GM12878 (cell line): Measurements from ENCODE around the gene FGFR2. TPM values are rescaled to one million over a fixed set of nuclear protein-coding genes. Genes with fewer than 3 reads are reported as not detected.

Source experiments
- ATAC-seq: fragments of 200-7000 bp; cut with Tn5 transposase; 3 replicates; pipeline ENCODE4 v1.9.1; 2020; ENCODE audit warnings: mild to moderate bottlenecking, moderate library complexity
- BruUV-seq: library from RNA; stranded (reverse); fragments of 400-500 nt; replicated peaks from 2 replicates; lab custom pipeline; 2021; lab: Mats Ljungman, UMichigan
- CTCF ChIA-PET: fragments of 300-600 bp; sonication (Branson Sonifier 250); formaldehyde crosslinking; extraction: SDS; loops from one replicate; lab custom pipeline; 2021; ENCODE audit warnings: inconsistent platforms; lab: Yijun Ruan, JAX
- POLR2A ChIA-PET: fragments of 350-600 bp; formaldehyde crosslinking; extraction: SDS; loops from one replicate; lab custom pipeline; 2021; ENCODE audit warnings: inconsistent platforms; lab: Charles Lee
- RAD21 ChIA-PET: fragments of 300-600 bp; sonication (Branson Sonifier 250); formaldehyde crosslinking; loops from one replicate; lab custom pipeline; 2023; ENCODE audit warnings: antibody characterized with exemption; ENCODE audit not compliant: unreplicated experiment; lab: Charles Lee
- SMC1A ChIA-PET: fragments of 300-600 bp; sonication (Branson Sonifier 250); formaldehyde crosslinking; loops from one replicate; lab custom pipeline; 2023; ENCODE audit not compliant: unreplicated experiment, uncharacterized antibody; lab: Charles Lee
- DNase-seq: peaks from one replicate; pipeline ENCODE4 v3.0.0-alpha.2; 2011; ENCODE audit warnings: low read depth, low spot score
- FAIRE-seq: peaks from 3 replicates; lab custom pipeline; 2011; peaks lifted over from hg19 to GRCh38; lab: Jason Lieb, UNC
- H2AFZ ChIP-seq: 2 replicates; pipeline ENCODE4 v1.6.0; 2011; ENCODE audit warnings: low read depth, low read length, control low read depth; ENCODE audit not compliant: control insufficient read depth
- H3K27ac ChIP-seq: 2 replicates; pipeline ENCODE4 v1.5.1; 2011; ENCODE audit warnings: control low read depth; ENCODE audit not compliant: control insufficient read depth, insufficient read depth
- H3K27me3 ChIP-seq, 2 experiments: replicated peaks in 1 of 2; 2 replicates each; pipeline versions ENCODE4 v1.6.0 to v1.6.1; 2011; ENCODE audit warnings: low read length in 1 of 2; ENCODE audit not compliant: control insufficient read depth in 2 of 2, insufficient read depth in 2 of 2
- H3K36me3 ChIP-seq, 2 experiments: 2 replicates each; pipeline ENCODE4 v1.5.1; 2011; ENCODE audit warnings: low read length in 1 of 2; ENCODE audit not compliant: control insufficient read depth in 2 of 2, insufficient read depth in 2 of 2
- H3K4me1 ChIP-seq: 2 replicates; pipeline ENCODE4 v1.6.1; 2011; ENCODE audit warnings: mild to moderate bottlenecking, low read length, moderate library complexity, mixed read lengths; ENCODE audit not compliant: control insufficient read depth, insufficient read depth
- H3K4me2 ChIP-seq: 2 replicates; pipeline ENCODE4 v1.6.0; 2011; ENCODE audit warnings: control low read depth; ENCODE audit not compliant: control insufficient read depth, insufficient read depth
- H3K4me3 ChIP-seq: fragments of 200-600 bp; sonication (generic); 2 replicates; pipeline ENCODE4 v1.5.1; 2016
- H3K79me2 ChIP-seq: 2 replicates; pipeline ENCODE4 v1.6.0; 2011; ENCODE audit warnings: low read length; ENCODE audit not compliant: control insufficient read depth, insufficient read depth
- H3K9ac ChIP-seq: 2 replicates; pipeline ENCODE4 v1.8.0; 2011; ENCODE audit warnings: low read length, control low read depth, mixed read lengths; ENCODE audit not compliant: control insufficient read depth, insufficient read depth
- H3K9me3 ChIP-seq: replicated peaks from 3 replicates; pipeline ENCODE4 v1.5.1; 2011; ENCODE audit warnings: mild to moderate bottlenecking, low read length; ENCODE audit not compliant: control insufficient read depth, insufficient read depth
- H4K20me1 ChIP-seq: 2 replicates; pipeline ENCODE4 v1.6.0; 2011; ENCODE audit not compliant: control insufficient read depth, insufficient read depth
- CBFB ChIP-seq: IDR thresholded peaks from 2 replicates; pipeline ENCODE4 v1.6.1; 2016; ENCODE audit warnings: antibody characterized with exemption, low read depth
- HSF1 ChIP-seq: fragments of 150-350 bp; IDR thresholded peaks from 2 replicates; pipeline ENCODE4 v1.6.1; 2014; ENCODE audit warnings: mild to moderate bottlenecking, low read depth, low read length
- IRF4 ChIP-seq: IDR thresholded peaks from 2 replicates; pipeline ENCODE4 v1.6.1; 2011; ENCODE audit warnings: low read depth, low read length
- MEF2B ChIP-seq: fragments of 450-650 bp; IDR thresholded peaks from 2 replicates; pipeline ENCODE4 v1.6.1; 2018; ENCODE audit warnings: mild to moderate bottlenecking, moderate library complexity; ENCODE audit not compliant: partially characterized antibody, poor library complexity, severe bottlenecking
- MTA3 ChIP-seq: IDR thresholded peaks from 2 replicates; pipeline ENCODE4 v1.6.1; 2012; ENCODE audit warnings: low read length, inconsistent platforms, borderline replicate concordance
- NFYA ChIP-seq: IDR thresholded peaks from 2 replicates; pipeline ENCODE4 v1.6.1; 2011; ENCODE audit warnings: low read depth, mild to moderate bottlenecking, low read length, improper control_type of control experiment, borderline replicate concordance
- NR2F1 ChIP-seq: fragments of 450-650 bp; conservative IDR thresholded peaks from 2 replicates; pipeline ENCODE4 v1.6.1; 2017; ENCODE audit warnings: mild to moderate bottlenecking
- RAD21 ChIP-seq: IDR thresholded peaks from 2 replicates; pipeline ENCODE4 v1.6.1; 2011; ENCODE audit warnings: mild to moderate bottlenecking, low read depth, low read length, moderate library complexity; ENCODE audit not compliant: insufficient read depth
- RUNX3 ChIP-seq: IDR thresholded peaks from 2 replicates; pipeline ENCODE4 v1.6.1; 2012; ENCODE audit warnings: low read length, inconsistent platforms
- SMAD1 ChIP-seq: fragments of 450-650 bp; IDR thresholded peaks from 2 replicates; pipeline ENCODE4 v1.6.1; 2018; ENCODE audit warnings: mild to moderate bottlenecking, low read depth; ENCODE audit not compliant: partially characterized antibody
- SMAD5 ChIP-seq: IDR thresholded peaks from 2 replicates; pipeline ENCODE4 v1.6.1; 2016; ENCODE audit warnings: antibody characterized with exemption, low read depth
- SRF ChIP-seq, 2 experiments: IDR thresholded peaks; 2 replicates each; pipeline ENCODE4 v1.6.1; 2011; ENCODE audit warnings: low read depth in 2 of 2, low read length in 2 of 2, mild to moderate bottlenecking in 1 of 2, moderate library complexity in 1 of 2
- SUZ12 ChIP-seq: fragments of 200-600 bp; sonication (generic); IDR thresholded peaks from one replicate; pipeline ENCODE4 v1.6.1; 2018; ENCODE audit warnings: antibody characterized with exemption, mild to moderate bottlenecking; ENCODE audit not compliant: unreplicated experiment
- TBL1XR1 ChIP-seq: IDR thresholded peaks from 2 replicates; pipeline ENCODE4 v1.6.1; 2012; ENCODE audit warnings: low read depth, low read length, improper control_type of control experiment
- ZNF207 ChIP-seq: fragments of 450-650 bp; IDR thresholded peaks from 2 replicates; pipeline ENCODE4 v1.6.1; 2014; ENCODE audit warnings: antibody characterized with exemption, mild to moderate bottlenecking, borderline replicate concordance
- WGBS: methylation state at CpG from one replicate; pipeline ENCODE4 v1.1.6; 2016; ENCODE audit warnings: low lambda C conversion rate; ENCODE audit not compliant: insufficient replicate concordance, insufficient coverage; ENCODE audit errors: missing lambda C conversion rate; 5-methylcytosine and 5-hydroxymethylcytosine counted together
- in situ Hi-C: fragments of 300-500 bp; cut with MboI; formaldehyde crosslinking; loops from 9 replicates; pipeline ENCODE4 v1.14.3; 2018; ENCODE audit warnings: mixed read lengths
- intact Hi-C: fragments of 100-400 bp; cut with micrococcal nuclease; formaldehyde crosslinking; loops from one replicate; pipeline ENCODE4 v1.14.2; 2022; ENCODE audit not compliant: unreplicated experiment
- polyA plus RNA-seq, 11 experiments: library from polyadenylated mRNA; depleted of rRNA in 4 of 11; unstranded in 6 of 11; stranded (reverse) in 5 of 11; fragments of >200 nt; fragmentation: Nextera tagmentation in 4 of 11; fragmentation: Illumina TruSeq in 1 of 11; extraction: Ambion mirVana in 4 of 11; extraction: Trizol in 1 of 11; gene quantifications; 1 replicate in 1 of 11; 2 replicates in 10 of 11; pipeline versions ENCODE4 v1.2.1 to v1.2.3, GENCODE V29; 2011 to 2016; ENCODE audit warnings: inconsistent platforms in 2 of 11, missing spikeins in 2 of 11, low read depth in 1 of 11
- total RNA-seq, 4 experiments: library from RNA; depleted of rRNA in 3 of 4; stranded (reverse); fragments of >200 nt in 3 of 4; fragmentation: Illumina TruSeq in 1 of 4; extraction: Trizol in 1 of 4; gene quantifications; 2 replicates each; pipeline versions ENCODE4 v1.2.1 to v1.2.3, GENCODE V29; 2013 to 2021

Gene FGFR2
- total and polyA plus RNA-seq, 10 of the 15 experiments (the other 5 are each of a cell fraction or from before 2014, with no cell fraction given) = 0.04 to 0.15 TPM; not detected in 8

- no peak overlapping the region for H2AFZ ChIP-seq
- ChIA-PET RAD21 (no interaction called here), POLR2A (no interaction called here), SMC1A (no interaction called here), CTCF (no interaction called here)
- H3K4me3 ChIP-seq = no peak overlapping the region
- H3K79me2 ChIP-seq = no peaks in the 10 kb centered on the region
- no peak overlapping the region for H3K27ac ChIP-seq
- no TSS peak for BruUV-seq
- FAIRE-seq (no peak), DNase-seq (no peak), ATAC-seq (no peak)
- TF ChIP-seq RUNX3 (no peak), ZNF207 (no peak), MTA3 (no peak), CBFB (no peak), NR2F1 (no peak), HSF1 (no peak), SMAD5 (no peak), NFYA (no peak), TBL1XR1 (no peak), SMAD1 (no peak), SUZ12 (no peak), SRF (IDR thresholded peaks at IDR 0.05; ENCODE audit: low read depth in 2 of 2, low read length in 2 of 2) (no peak), RAD21 (no peak), MEF2B (no peak), IRF4 (no peak)
- no peak overlapping the region for H3K4me2 ChIP-seq
- H3K9me3 ChIP-seq = no peaks in the 10 kb centered on the region
- no peaks in the 10 kb centered on the region for H3K27me3 ChIP-seq
- no peaks in the 10 kb centered on the region for H3K4me1 ChIP-seq
- no peak overlapping the region for H3K9ac ChIP-seq
- in situ Hi-C loops (no loop called here), intact Hi-C loops (no loop called here)
- no peaks in the 10 kb centered on the region for H3K36me3 ChIP-seq
- H4K20me1 ChIP-seq = no peaks in the 10 kb centered on the region
- 38% methylated on average over 4 of the region's 5 CpGs for whole genome bisulfite sequencing
Measured at GRCh38 chr10:121544301-121544869, 53.9 kb downstream of the FGFR2 start.
